IMR-90 (cell line): ENCODE measurements around the gene ALLC.

Experiments used
- CEBPB ChIP-seq: IDR thresholded peaks from 2 replicates; pipeline ENCODE4 v1.6.1; 2012; ENCODE audit warnings: low read depth, low read length, improper control_type of control experiment
- CTCF ChIP-seq: conservative IDR thresholded peaks from 2 replicates; pipeline ENCODE4 v1.5.1; 2012; ENCODE audit warnings: mild to moderate bottlenecking, low read depth, low read length, improper control_type of control experiment
- POLR2A ChIP-seq: IDR thresholded peaks from 2 replicates; pipeline ENCODE4 v1.6.1; 2012; ENCODE audit warnings: mild to moderate bottlenecking, low read depth, low read length
- RFX5 ChIP-seq: IDR thresholded peaks from 2 replicates; pipeline ENCODE4 v1.8.0; 2012; ENCODE audit warnings: low read depth, mild to moderate bottlenecking, low read length, moderate library complexity
- SMC3 ChIP-seq: fragments of 150-350 bp; IDR thresholded peaks from 2 replicates; pipeline ENCODE4 v1.6.1; 2016; ENCODE audit warnings: low read depth, mild to moderate bottlenecking, antibody characterized with exemption, low read length, moderate library complexity
- TF ChIP-seq, protein P1 (sequence below): fragments of 150-350 bp; IDR thresholded peaks from 2 replicates; pipeline ENCODE4 v1.6.1; 2017; ENCODE audit warnings: mild to moderate bottlenecking, antibody characterized with exemption, low read length, low read depth

DNA sequence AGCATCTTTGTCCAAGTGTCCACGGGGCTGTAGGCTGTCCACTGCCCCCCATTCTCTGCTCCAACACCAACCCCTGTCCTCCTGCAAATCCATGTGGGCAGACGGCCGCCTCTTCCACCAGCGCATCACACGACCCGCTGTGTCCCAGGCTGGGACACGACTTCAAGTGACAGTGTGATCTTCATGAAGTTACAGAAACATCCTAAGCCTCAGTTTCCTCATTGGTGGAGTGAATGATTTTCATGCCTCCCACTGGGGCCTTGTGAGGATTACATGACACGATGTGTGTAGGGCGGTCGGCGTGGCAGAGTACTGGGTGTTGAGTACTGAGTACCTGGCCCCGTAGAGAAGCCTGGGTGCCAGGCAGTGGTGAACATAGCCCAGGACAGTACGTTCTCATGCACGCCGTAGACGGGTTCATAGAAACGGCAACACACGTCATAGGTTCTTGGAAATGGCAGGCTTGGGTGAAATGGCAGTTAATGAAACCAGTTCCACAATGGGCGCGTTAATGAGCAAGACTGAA, 9.3 kb upstream of the ALLC start:
- TF ChIP-seq CTCF (no peak), RFX5 (no peak), POLR2A (no peak), SMC3 (no peak), CEBPB (no peak)
- TF ChIP-seq, protein P1, sequence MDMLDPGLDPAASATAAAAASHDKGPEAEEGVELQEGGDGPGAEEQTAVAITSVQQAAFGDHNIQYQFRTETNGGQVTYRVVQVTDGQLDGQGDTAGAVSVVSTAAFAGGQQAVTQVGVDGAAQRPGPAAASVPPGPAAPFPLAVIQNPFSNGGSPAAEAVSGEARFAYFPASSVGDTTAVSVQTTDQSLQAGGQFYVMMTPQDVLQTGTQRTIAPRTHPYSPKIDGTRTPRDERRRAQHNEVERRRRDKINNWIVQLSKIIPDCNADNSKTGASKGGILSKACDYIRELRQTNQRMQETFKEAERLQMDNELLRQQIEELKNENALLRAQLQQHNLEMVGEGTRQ, result no peak
